Measurements from ENCODE around the gene IGFALS.

IGFALS gene

GRCh38 chr16:1793578-1794220 lies at the start of gene IGFALS:
Gene IGFALS, minus strand, starts transcription at chr16:1793705. Its CDS starts 53 bp downstream, at chr16:1793652.
- H3K27ac ChIP-seq: no peak within 1 kb of the TSS
- no peak for TF ChIP-seq CTCF (conservative IDR thresholded peaks at IDR 0.05)

GRCh38 chr16:1839554-1839953 lies 46.0 kb upstream of the IGFALS start:
- no peak for TF ChIP-seq CTCF (conservative IDR thresholded peaks at IDR 0.05)
- no peak overlapping the region for H3K27ac ChIP-seq

GRCh38 chr16:1834096-1834495 lies 40.6 kb upstream of the IGFALS start:
- no peak overlapping the region for H3K27ac ChIP-seq
- no peak for TF ChIP-seq CTCF (conservative IDR thresholded peaks at IDR 0.05)

DNA sequence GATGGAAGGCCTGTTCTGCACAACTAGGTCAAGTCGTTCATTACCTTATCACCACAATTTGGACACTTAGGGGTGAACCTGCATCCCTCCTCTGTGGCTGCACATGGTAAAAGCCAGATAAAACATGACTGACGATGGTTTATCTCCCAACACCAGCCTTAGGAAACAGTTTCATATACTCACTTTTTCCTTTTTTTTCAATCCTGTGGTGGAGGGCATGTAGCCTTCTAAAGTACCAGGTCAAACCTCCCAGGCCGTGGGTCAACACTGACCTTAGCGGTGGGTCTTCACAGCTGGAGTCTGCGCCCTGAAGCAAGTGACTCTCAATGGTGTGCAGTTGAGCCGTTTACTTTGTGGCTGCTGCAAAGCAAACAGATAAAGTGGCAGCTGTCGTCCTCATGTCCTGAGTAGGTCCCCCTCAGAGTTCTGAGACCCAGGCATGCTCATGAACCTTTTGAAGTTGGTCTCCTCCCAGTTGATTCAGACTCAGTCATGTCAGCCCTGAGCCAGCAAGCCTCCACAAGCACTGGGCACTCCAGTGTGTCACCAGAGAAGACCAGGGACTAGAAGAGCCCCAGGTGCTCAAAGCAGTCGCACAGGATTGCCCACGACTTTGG lies 39.4 kb upstream of the IGFALS start:
- H3K27ac ChIP-seq: no peak overlapping the region
- TF ChIP-seq CTCF (conservative IDR thresholded peaks at IDR 0.05): no peak

GRCh38 chr16:1831186-1832075 lies 37.9 kb upstream of the IGFALS start:
- TF ChIP-seq CTCF (conservative IDR thresholded peaks at IDR 0.05): no peak
- H3K27ac ChIP-seq: no peak overlapping the region

GRCh38 chr16:1830213-1830612 lies 36.7 kb upstream of the IGFALS start:
- no peak for TF ChIP-seq CTCF (conservative IDR thresholded peaks at IDR 0.05)
- H3K27ac ChIP-seq: no peak overlapping the region
